ENCODE results near the gene LENG9. TPM values are rescaled to one million over a fixed set of nuclear protein-coding genes. Genes with fewer than 3 reads are reported as not detected.
"Not testable (repeated sequence)": the region's sequence is repeated elsewhere in the genome, so short reads cannot be mapped to it uniquely, and the experiment has no call there.

The LENG9 gene
- total RNA-seq, 1 experiment from 2014 or later, result 0.40 TPM

- no peaks in the 10 kb centered on the region for H3K36me3 ChIP-seq
- peaks cover 7% of the 10 kb centered on the region for H3K27me3 ChIP-seq
- no peaks in the 10 kb centered on the region for H3K9me3 ChIP-seq (replicated peaks)
- no peak overlapping the region for H3K27ac ChIP-seq
- no peaks in the 10 kb centered on the region; the same call in 1 of the 2 replicates for H3K4me1 ChIP-seq
- peak in 1 of 2 experiments; percentile 35 for DNase-seq
- H3K4me3 ChIP-seq, result no peak overlapping the region
These were observed 5.9 kb upstream of the LENG9 start for GRCh38 chr19:54469496-54469934.

DNA sequence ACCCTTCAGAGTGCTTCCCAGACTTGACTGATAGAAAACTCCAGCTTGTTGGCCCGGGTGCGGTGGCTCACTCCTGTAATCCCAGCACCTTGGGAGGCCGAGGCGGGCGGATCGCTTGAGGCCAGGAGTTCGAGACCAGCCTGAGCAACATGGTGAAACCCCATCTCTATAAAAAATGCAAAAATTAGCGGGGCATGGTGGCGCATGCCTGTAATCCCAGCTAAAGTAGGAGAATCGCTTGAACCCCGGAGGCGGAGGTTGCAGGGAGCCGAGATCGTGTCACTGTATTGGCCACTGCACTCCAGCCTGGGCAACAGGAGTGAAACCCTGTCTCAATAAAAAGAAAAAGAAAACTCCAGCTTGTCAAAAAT lies 2.5 kb upstream of the LENG9 start:
- not testable (repeated sequence) for H3K27me3 ChIP-seq; H3K27ac ChIP-seq; H3K4me3 ChIP-seq; DNase-seq; H3K9me3 ChIP-seq (replicated peaks); H3K4me1 ChIP-seq; H3K36me3 ChIP-seq

GRCh38 chr19:54465426-54466109 lies 2.0 kb upstream of the LENG9 start:
- Histone ChIP-seq H3K27me3 (peaks cover 7% of the 10 kb centered on the region), H3K4me3 (no peak overlapping the region), H3K4me1 (no peaks in the 10 kb centered on the region; the same call in 1 of the 2 replicates), H3K9me3 (replicated peaks) (no peaks in the 10 kb centered on the region), H3K27ac (no peak overlapping the region), H3K36me3 (peaks cover 8% of the 10 kb centered on the region)
- no peak for DNase-seq

GRCh38 chr19:54464630-54465425 lies 1.2 kb upstream of the LENG9 start:
- H3K4me1 ChIP-seq, result no peaks in the 10 kb centered on the region; the same call in 1 of the 2 replicates
- peak; percentile 89 to 90 for DNase-seq
- H3K27ac ChIP-seq, result peak overlapping the region; percentile 6; the same call in 1 of the 2 replicates
- H3K9me3 ChIP-seq (replicated peaks), result no peaks in the 10 kb centered on the region
- peaks cover 8% of the 10 kb centered on the region for H3K36me3 ChIP-seq
- H3K27me3 ChIP-seq, result peaks cover 1% of the 10 kb centered on the region; the same call in 1 of the 2 replicates
- peak overlapping the region; percentile 53 for H3K4me3 ChIP-seq

DNA sequence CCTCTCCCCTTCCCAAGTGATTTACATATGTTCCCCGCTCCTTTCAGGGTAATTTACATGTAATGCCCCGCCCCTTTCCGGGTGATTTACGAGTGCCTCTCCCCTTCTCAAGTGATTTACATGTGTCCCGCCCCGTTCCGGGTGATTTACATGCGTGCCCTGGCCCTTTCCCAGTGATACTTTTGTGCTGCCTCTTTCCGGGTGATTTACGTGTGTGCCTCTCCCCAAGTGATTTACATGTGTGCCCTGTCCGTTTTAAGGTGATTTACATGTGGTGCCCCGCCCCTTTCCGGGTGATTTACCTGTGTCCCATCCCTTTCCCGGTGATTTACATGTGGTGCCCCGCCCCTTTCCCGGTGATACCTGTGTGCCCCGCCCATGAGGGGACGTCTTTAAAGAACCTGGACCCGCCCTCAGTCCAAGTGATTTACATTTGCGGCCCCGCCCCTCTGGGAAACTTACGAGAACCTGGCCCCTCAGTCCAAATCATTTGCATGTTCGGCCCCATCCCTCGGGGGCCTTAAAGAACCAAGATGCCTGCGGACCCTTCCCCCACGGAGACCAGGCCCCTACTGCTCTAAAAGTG lies 559 bp upstream of the LENG9 start:
- Histone ChIP-seq H3K27ac (peak overlapping the region; percentile 6; the same call in 1 of the 2 replicates), H3K27me3 (no peaks in the 10 kb centered on the region), H3K36me3 (peaks cover 8% of the 10 kb centered on the region), H3K4me1 (no peaks in the 10 kb centered on the region), H3K4me3 (peak overlapping the region; percentile 53), H3K9me3 (replicated peaks) (no peaks in the 10 kb centered on the region)
- peak; percentile 79 for DNase-seq

DNA sequence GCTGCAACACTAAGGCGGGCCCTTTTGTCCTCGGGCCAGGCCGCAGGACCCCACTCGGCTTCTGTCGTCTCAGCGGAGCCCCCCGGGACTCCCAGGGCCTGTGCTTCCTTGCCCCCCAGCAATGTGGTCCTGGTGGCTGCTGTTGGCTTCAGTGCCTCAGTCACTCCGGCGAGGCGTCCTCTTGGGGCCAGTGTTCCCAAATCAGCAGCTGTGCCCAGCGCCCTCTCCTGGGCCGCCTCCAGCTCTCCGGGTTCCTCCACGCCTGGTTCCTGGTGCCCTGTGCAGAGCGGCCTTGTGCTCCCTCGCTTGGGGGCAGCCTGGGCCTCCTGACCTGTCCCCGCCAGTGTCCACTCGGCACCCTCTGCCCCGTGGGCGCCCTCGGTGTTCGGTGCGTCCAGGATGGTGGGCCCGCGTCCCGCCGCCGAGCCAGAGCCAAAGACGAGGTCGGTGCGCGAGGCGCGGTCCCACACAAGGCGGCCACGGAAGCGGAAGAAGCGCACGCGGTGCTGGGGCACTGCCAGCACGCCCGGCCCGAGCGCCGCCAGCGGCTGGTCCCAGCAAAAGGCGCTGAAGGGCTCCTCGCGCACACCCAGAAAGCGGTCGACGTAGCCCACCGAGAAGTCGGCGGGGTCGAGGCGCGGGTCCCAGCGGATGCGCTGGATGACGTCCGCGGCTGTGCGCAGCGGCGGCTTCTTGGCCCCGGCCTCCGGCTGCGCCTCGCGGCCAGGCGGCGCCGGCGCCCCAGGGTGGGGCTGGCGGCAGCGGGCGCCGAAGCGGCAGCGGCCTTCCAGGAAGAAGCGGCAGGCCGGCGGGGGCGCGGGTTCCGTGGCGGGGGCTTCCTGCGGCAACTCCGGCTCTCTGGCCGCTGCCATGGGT lies 685 bp downstream of the LENG9 start:
- no peaks in the 10 kb centered on the region for H3K9me3 ChIP-seq (replicated peaks)
- peaks cover 19% of the 10 kb centered on the region for H3K36me3 ChIP-seq
- H3K4me1 ChIP-seq, result no peaks in the 10 kb centered on the region
- no peaks in the 10 kb centered on the region for H3K27me3 ChIP-seq
- H3K4me3 ChIP-seq, result peak overlapping the region; percentile 53
- peak; percentile 30 to 36 for DNase-seq
- H3K27ac ChIP-seq, result peak overlapping the region; percentile 43; the same call in 1 of the 2 replicates

DNA sequence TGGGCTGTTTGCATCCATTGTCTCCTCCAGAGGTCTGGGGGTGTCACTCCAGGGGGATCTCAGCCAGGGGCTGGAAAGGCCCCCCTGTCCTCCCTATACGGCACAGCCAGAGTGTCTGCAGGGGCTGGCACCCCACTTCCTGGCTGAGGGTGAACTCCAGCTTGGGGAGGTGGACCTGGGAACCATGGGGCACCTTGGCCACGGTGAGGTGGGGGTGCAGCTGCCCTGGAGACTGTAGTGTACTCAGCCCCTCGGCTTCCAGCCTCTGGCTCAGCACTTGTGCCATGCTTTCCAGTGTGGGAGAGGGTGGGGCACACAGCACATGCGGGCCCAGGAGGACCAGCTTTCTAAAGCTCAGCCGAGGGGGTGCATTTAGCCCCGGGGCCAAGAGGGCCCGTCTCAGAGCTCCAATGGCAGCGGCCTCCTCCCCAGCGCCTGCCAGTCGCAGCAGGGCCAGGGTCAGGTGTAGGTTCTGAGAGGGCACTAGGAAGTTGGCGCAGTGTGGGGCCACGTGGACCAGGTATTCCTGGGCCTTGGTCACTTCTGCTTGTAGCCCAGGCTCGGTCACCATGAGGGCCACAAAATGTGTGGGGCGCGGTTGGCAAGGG lies 1.4 kb downstream of the LENG9 start:
- DNase-seq, result no peak
- Histone ChIP-seq H3K4me3 (peak overlapping the region; percentile 53; the same call in 1 of the 2 replicates), H3K9me3 (replicated peaks) (no peaks in the 10 kb centered on the region), H3K27me3 (no peaks in the 10 kb centered on the region), H3K27ac (no peak overlapping the region), H3K4me1 (no peaks in the 10 kb centered on the region), H3K36me3 (peaks cover 24% of the 10 kb centered on the region)

DNA sequence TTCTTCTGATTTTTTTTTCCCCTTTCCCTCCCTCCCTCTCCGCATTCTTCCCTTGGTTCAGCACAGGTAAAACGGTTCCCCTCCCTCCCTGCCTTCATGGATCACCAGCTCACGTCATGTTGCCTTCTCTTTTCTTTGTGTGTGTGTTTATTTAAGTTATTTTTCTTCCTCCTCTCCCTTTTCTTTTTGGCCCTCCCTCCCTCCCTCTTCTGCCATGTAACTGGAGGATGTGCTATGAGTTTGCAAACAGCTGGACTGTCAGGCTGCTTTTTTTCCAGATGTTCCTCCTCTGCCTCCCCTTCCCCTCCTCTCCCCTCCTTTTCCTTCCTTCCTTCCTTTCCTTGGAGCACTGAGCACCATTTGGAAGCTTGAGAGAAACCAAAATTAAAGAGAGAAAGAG lies 2.0 kb downstream of the LENG9 start:
- no peak for DNase-seq
- Histone ChIP-seq H3K4me3 (no peak overlapping the region), H3K27me3 (no peaks in the 10 kb centered on the region), H3K36me3 (peaks cover 29% of the 10 kb centered on the region), H3K4me1 (no peaks in the 10 kb centered on the region), H3K9me3 (replicated peaks) (no peaks in the 10 kb centered on the region), H3K27ac (no peak overlapping the region)

DNA sequence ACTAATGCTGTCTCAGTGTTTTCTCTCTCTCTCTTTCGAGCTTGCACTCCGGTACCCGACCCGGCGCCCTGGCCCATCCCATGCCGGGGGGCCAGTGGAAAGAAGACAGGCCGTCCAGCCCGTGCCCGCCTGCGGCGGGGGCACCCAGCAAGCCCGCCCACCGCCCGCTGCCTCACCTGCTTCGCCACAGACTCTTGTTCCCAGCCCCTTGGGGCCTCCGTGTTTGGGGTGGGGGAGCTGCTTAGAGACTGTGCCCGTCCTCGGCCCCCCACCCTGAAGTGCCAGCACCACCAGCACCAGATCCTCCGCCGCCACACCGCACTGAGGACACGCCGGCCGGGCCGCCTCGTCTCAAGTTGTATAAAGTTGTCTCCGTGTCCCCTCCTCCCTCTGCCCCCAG lies 2.4 kb downstream of the LENG9 start:
- Histone ChIP-seq H3K4me3 (no peak overlapping the region), H3K27me3 (no peaks in the 10 kb centered on the region), H3K27ac (no peak overlapping the region), H3K36me3 (peaks cover 33% of the 10 kb centered on the region), H3K4me1 (no peaks in the 10 kb centered on the region), H3K9me3 (replicated peaks) (no peaks in the 10 kb centered on the region)
- no peak for DNase-seq

GRCh38 chr19:54460230-54461005 lies 3.2 kb downstream of the LENG9 start:
- no peak overlapping the region for H3K27ac ChIP-seq
- peaks cover 38% of the 10 kb centered on the region for H3K36me3 ChIP-seq
- no peaks in the 10 kb centered on the region for H3K27me3 ChIP-seq
- no peak for DNase-seq
- no peak overlapping the region for H3K4me3 ChIP-seq
- no peaks in the 10 kb centered on the region for H3K9me3 ChIP-seq (replicated peaks)
- H3K4me1 ChIP-seq, result no peaks in the 10 kb centered on the region

- DNase-seq, result no peak
- Histone ChIP-seq H3K36me3 (peaks cover 47% of the 10 kb centered on the region), H3K27ac (no peak overlapping the region), H3K27me3 (no peaks in the 10 kb centered on the region), H3K4me3 (no peak overlapping the region), H3K9me3 (replicated peaks) (no peaks in the 10 kb centered on the region), H3K4me1 (no peaks in the 10 kb centered on the region)
These were observed 4.0 kb downstream of the LENG9 start for GRCh38 chr19:54459282-54460229.

- DNase-seq, result no peak
- no peak overlapping the region for H3K27ac ChIP-seq
- H3K9me3 ChIP-seq (replicated peaks), result no peaks in the 10 kb centered on the region
- H3K27me3 ChIP-seq, result no peaks in the 10 kb centered on the region
- no peak overlapping the region for H3K4me3 ChIP-seq
- H3K36me3 ChIP-seq, result peaks cover 50% of the 10 kb centered on the region
- no peaks in the 10 kb centered on the region for H3K4me1 ChIP-seq
These were observed 4.8 kb downstream of the LENG9 start for GRCh38 chr19:54458648-54459281.

Data from SJCRH30 (cell line).